ENCODE results near the gene SMIM24.
"Not testable (repeated sequence)": the region's sequence is repeated elsewhere in the genome, so short reads cannot be mapped to it uniquely, and the experiment has no call there.

SMIM24 gene

GRCh38 chr19:3515891-3516422 is 35.6 kb upstream of the SMIM24 start:
- no peak for DNase-seq (ENCODE audit: low read depth in 4 of 4, low spot score in 1 of 4)

- no peak for DNase-seq (ENCODE audit: low read depth in 4 of 4, low spot score in 1 of 4)
Measured at GRCh38 chr19:3514930-3515329, 34.6 kb upstream of the SMIM24 start.

- no peak for DNase-seq (ENCODE audit: low read depth in 4 of 4, low spot score in 1 of 4)
Measured at GRCh38 chr19:3513229-3514140, 33.2 kb upstream of the SMIM24 start.

- DNase-seq (ENCODE audit: low read depth in 4 of 4, low spot score in 1 of 4), result no peak
Measured at GRCh38 chr19:3512562-3513228, 32.4 kb upstream of the SMIM24 start.

- no peak for DNase-seq (ENCODE audit: low read depth in 4 of 4, low spot score in 1 of 4)
Measured at GRCh38 chr19:3511506-3512251, 31.4 kb upstream of the SMIM24 start.

- DNase-seq (ENCODE audit: low read depth in 4 of 4, low spot score in 1 of 4), result no peak
Measured at GRCh38 chr19:3510727-3511126, 30.4 kb upstream of the SMIM24 start.

GRCh38 chr19:3509566-3509989 is 29.3 kb upstream of the SMIM24 start:
- peak in 1 of 4 experiments; percentile 27 for DNase-seq (ENCODE audit: low read depth in 4 of 4, low spot score in 1 of 4)

GRCh38 chr19:3508771-3509535 is 28.6 kb upstream of the SMIM24 start:
- no peak for DNase-seq (ENCODE audit: low read depth in 4 of 4, low spot score in 1 of 4)

GRCh38 chr19:3508121-3508661 is 27.9 kb upstream of the SMIM24 start:
- not testable (repeated sequence) for DNase-seq (ENCODE audit: low read depth in 4 of 4, low spot score in 1 of 4)

- DNase-seq (ENCODE audit: low read depth in 4 of 4, low spot score in 1 of 4), result peak in 2 of 4 experiments; percentile 25 to 30
Measured at GRCh38 chr19:3507371-3508120, 27.2 kb upstream of the SMIM24 start.

- peak in 2 of 4 experiments; percentile 6 to 8 for DNase-seq (ENCODE audit: low read depth in 4 of 4, low spot score in 1 of 4)
Measured at GRCh38 chr19:3506384-3507340, 26.3 kb upstream of the SMIM24 start.

GRCh38 chr19:3505598-3506383 is 25.5 kb upstream of the SMIM24 start, which contains the start of gene FZR1:
Gene FZR1 (plus strand): TSS chr19:3506311. CDS start chr19:3522990, 16,679 bp downstream.
- DNase-seq (ENCODE audit: low read depth in 4 of 4, low spot score in 1 of 4), result peak; percentile 96 to 99 (median 98)

GRCh38 chr19:3504735-3505134 is 24.4 kb upstream of the SMIM24 start:
- no peak for DNase-seq (ENCODE audit: low read depth in 4 of 4, low spot score in 1 of 4)

GRCh38 chr19:3503036-3503572 is 22.8 kb upstream of the SMIM24 start:
- DNase-seq (ENCODE audit: low read depth in 4 of 4, low spot score in 1 of 4), result no peak

- no peak for DNase-seq (ENCODE audit: low read depth in 4 of 4, low spot score in 1 of 4)
Measured at GRCh38 chr19:3501780-3502179, 21.5 kb upstream of the SMIM24 start.

- peak; percentile 87 to 94 (median 92) for DNase-seq (ENCODE audit: low read depth in 4 of 4, low spot score in 1 of 4)
Measured at GRCh38 chr19:3500429-3501101, 20.2 kb upstream of the SMIM24 start, which contains the start of gene DOHH. Gene DOHH (minus strand): TSS chr19:3500674. CDS start chr19:3496814, 3,860 bp downstream.

Data from stimulated activated CD4-positive, alpha-beta T cell treated with anti-CD3 and anti-CD28 coated beads, Interleukin-1b, Interleukin-23, amount 100 ng/mL, for 24 hours (primary cell).